Measurements from ENCODE around the gene LCAT. TPM values are rescaled to one million over a fixed set of nuclear protein-coding genes. Genes with fewer than 3 reads are reported as not detected.

Gene LCAT
- polyA plus RNA-seq, 1 of the 3 experiments (the other 2 are of a cell fraction), result 11.1 TPM

GRCh38 chr16:67932462-67932840 lies 11.5 kb downstream of the LCAT start:
- H3K4me2 ChIP-seq, result no peak overlapping the region
- ChIA-PET CTCF (interaction anchor here (3.5 to 28.1 kb wide), 3 partner anchors 9 to 116 kb away, joined by 18 to 564 read pairs (median 21); partner anchors contain the start of genes EDC4, NRN1L and PSKH1), POLR2A (interaction anchor here (0.6 to 0.7 kb wide), 2 partner anchors 9 to 113 kb away, joined by 3 to 5 read pairs; no protein-coding TSS in a partner anchor)
- no peak for DNase-seq
- no peaks in the 10 kb centered on the region for H3K9me3 ChIP-seq
- TF ChIP-seq FOSL2 (IDR thresholded peaks at IDR 0.05; ENCODE audit: borderline replicate concordance, low read depth) (no peak), JUND (IDR thresholded peaks at IDR 0.05) (no peak), GATA2 (CRISPR knock-in tag; IDR thresholded peaks at IDR 0.05) (no peak), NFIC (IDR thresholded peaks at IDR 0.05; ENCODE audit: borderline replicate concordance) (no peak), RCOR1 (IDR thresholded peaks at IDR 0.05; ENCODE audit: low read length) (no peak), USF1 (IDR thresholded peaks at IDR 0.05; ENCODE audit: borderline replicate concordance, low read depth) (no peak), EZH2phosphoT487 (IDR thresholded peaks at IDR 0.05; ENCODE audit: borderline replicate concordance, low read depth) (no peak), POLR2AphosphoS5 (IDR thresholded peaks at IDR 0.05; ENCODE audit: low read depth, low read length) (no peak), FOXJ3 (CRISPR knock-in tag; IDR thresholded peaks at IDR 0.05) (no peak), CHD2 (IDR thresholded peaks at IDR 0.05; ENCODE audit: low read length, partially characterized antibody) (no peak), MEF2A (IDR thresholded peaks at IDR 0.05; ENCODE audit: borderline replicate concordance, low read depth) (no peak), FOXM1 (IDR thresholded peaks at IDR 0.05; ENCODE audit: low read depth) (no peak)
- TF ChIP-seq, protein P1, sequence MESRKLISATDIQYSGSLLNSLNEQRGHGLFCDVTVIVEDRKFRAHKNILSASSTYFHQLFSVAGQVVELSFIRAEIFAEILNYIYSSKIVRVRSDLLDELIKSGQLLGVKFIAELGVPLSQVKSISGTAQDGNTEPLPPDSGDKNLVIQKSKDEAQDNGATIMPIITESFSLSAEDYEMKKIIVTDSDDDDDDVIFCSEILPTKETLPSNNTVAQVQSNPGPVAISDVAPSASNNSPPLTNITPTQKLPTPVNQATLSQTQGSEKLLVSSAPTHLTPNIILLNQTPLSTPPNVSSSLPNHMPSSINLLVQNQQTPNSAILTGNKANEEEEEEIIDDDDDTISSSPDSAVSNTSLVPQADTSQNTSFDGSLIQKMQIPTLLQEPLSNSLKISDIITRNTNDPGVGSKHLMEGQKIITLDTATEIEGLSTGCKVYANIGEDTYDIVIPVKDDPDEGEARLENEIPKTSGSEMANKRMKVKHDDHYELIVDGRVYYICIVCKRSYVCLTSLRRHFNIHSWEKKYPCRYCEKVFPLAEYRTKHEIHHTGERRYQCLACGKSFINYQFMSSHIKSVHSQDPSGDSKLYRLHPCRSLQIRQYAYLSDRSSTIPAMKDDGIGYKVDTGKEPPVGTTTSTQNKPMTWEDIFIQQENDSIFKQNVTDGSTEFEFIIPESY (IDR thresholded peaks at IDR 0.05; ENCODE audit: borderline replicate concordance, low read depth), result no peak
- TF ChIP-seq, protein P2, sequence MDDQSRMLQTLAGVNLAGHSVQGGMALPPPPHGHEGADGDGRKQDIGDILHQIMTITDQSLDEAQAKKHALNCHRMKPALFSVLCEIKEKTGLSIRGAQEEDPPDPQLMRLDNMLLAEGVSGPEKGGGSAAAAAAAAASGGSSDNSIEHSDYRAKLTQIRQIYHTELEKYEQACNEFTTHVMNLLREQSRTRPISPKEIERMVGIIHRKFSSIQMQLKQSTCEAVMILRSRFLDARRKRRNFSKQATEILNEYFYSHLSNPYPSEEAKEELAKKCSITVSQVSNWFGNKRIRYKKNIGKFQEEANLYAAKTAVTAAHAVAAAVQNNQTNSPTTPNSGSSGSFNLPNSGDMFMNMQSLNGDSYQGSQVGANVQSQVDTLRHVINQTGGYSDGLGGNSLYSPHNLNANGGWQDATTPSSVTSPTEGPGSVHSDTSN (IDR thresholded peaks at IDR 0.05), result no peak
- TF ChIP-seq, protein P3, sequence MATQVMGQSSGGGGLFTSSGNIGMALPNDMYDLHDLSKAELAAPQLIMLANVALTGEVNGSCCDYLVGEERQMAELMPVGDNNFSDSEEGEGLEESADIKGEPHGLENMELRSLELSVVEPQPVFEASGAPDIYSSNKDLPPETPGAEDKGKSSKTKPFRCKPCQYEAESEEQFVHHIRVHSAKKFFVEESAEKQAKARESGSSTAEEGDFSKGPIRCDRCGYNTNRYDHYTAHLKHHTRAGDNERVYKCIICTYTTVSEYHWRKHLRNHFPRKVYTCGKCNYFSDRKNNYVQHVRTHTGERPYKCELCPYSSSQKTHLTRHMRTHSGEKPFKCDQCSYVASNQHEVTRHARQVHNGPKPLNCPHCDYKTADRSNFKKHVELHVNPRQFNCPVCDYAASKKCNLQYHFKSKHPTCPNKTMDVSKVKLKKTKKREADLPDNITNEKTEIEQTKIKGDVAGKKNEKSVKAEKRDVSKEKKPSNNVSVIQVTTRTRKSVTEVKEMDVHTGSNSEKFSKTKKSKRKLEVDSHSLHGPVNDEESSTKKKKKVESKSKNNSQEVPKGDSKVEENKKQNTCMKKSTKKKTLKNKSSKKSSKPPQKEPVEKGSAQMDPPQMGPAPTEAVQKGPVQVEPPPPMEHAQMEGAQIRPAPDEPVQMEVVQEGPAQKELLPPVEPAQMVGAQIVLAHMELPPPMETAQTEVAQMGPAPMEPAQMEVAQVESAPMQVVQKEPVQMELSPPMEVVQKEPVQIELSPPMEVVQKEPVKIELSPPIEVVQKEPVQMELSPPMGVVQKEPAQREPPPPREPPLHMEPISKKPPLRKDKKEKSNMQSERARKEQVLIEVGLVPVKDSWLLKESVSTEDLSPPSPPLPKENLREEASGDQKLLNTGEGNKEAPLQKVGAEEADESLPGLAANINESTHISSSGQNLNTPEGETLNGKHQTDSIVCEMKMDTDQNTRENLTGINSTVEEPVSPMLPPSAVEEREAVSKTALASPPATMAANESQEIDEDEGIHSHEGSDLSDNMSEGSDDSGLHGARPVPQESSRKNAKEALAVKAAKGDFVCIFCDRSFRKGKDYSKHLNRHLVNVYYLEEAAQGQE (IDR thresholded peaks at IDR 0.05; ENCODE audit: low read depth, low read length), result no peak
- peaks cover 10% of the 10 kb centered on the region for H3K79me2 ChIP-seq (ENCODE audit: insufficient read depth)
- no peak overlapping the region for H3K4me3 ChIP-seq (ENCODE audit: low read depth in 2 of 2, low read length in 1 of 2)
- no peaks in the 10 kb centered on the region for H3K9me2 ChIP-seq
- H3K9ac ChIP-seq, result no peak overlapping the region
- H3K36me3 ChIP-seq (replicated peaks in 1 of 2; ENCODE audit: control insufficient read depth in 1 of 2, insufficient read depth in 2 of 2, low read length in 1 of 2), result peaks cover 0 to 30% of the 10 kb centered on the region in 2 experiments
- H3K27ac ChIP-seq (ENCODE audit: low read depth in 2 of 2, low read length in 1 of 2), result no peak overlapping the region
- H3K4me1 ChIP-seq (ENCODE audit: control insufficient read depth in 1 of 2, insufficient read depth in 2 of 2, low read depth in 1 of 2, low read length in 1 of 2), result peaks cover 9 to 23% of the 10 kb centered on the region in 2 experiments; a peak in 2 of 4 replicates
- WGBS (ENCODE audit: low lambda C conversion rate), result 100% methylated on average over 2 of the region's 4 CpGs
- peaks cover 4% of the 10 kb centered on the region for H3F3A ChIP-seq (replicated peaks; ENCODE audit: insufficient read depth)
- no peaks in the 10 kb centered on the region for H3K27me3 ChIP-seq (ENCODE audit: insufficient read depth)
- peaks cover 13% of the 10 kb centered on the region for H4K20me1 ChIP-seq (ENCODE audit: insufficient read depth)
- no peak overlapping the region for H2AFZ ChIP-seq (ENCODE audit: low read depth)

Data from SK-N-SH (cell line).